ENCODE measurements around the gene BLID.

Gene BLID

DNA sequence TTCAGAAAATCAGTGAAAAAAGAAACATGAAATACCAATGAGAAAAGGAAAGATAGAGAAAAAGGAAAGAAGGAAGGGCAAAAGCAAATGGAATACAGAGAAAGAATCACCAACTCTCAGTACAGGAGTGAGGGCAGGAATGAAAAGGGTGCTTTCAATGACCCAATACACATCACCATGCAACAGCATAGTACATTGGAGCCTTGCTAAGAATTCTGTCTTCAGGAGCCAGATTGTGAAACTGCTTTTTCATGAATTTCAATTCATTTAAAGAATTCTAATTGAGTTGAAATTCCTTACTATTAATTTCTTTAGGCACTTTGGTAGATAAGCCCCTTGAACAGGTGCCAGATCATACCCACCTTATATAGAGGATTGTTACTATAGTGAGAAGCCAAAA, 34.9 kb downstream of the BLID start:
- no peak for DNase-seq (ENCODE audit: low spot score)

DNA sequence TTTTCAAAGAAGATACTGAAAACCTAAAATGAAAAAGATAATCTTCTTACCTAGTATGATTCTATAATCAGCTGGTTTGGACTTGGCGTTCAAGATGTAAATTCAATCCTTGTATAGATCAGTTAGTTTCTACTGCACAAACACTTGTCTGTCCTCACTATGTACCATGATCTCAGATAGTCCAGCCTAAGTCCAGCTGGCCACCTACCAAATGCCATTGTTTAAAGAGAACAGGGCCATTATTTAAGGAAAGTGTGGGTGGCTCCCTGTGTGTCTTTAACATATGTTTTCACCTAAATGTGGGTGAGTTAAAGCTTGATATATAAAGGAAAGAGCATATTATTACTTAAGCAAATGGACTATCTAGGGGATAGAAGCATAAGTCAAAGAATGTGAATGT, 38.6 kb downstream of the BLID start:
- DNase-seq (ENCODE audit: low spot score), result no peak

GRCh38 chr11:122076512-122077120, 39.4 kb downstream of the BLID start:
- DNase-seq (ENCODE audit: low spot score), result no peak

DNA sequence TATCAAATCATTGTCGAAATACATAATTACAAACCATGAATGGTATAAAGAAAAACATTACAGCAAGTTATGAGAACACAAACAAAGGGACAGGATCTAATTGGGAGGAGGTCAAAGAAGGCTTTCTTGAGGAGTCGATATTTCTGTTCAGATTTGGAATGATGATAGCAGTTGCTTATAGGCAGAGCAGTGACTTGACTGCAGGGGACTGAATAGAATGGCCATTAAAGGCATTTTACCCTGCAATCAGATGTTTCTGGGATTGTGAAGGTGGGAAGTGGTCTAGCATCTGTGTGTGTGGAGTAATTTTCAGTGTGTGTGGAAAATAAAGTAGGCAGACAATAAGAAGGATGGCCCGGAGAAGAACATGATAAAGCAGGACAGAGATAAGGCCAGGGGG, 41.0 kb downstream of the BLID start:
- DNase-seq (ENCODE audit: low spot score), result no peak

DNA sequence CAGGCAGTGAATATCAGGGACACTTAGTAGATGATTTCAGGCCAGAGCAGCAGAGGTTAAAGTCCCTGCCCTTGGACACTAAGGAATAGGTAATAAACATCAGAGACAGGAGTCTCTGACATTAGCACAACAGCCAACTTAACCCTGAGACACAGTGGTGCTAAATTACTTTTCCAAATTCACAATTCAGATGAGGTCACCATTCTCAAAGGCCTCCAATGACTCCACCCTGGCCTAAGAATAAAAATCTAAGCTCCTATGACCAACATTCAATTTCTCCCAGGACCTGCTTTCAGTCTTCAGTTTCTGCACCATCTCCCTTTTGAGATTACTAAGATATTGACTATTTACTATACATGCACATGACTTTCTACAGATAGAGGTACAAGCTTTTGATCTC, 42.0 kb downstream of the BLID start:
- DNase-seq (ENCODE audit: low spot score), result no peak

GRCh38 chr11:122071709-122072202, 44.3 kb downstream of the BLID start:
- no peak for DNase-seq (ENCODE audit: low spot score)

DNA sequence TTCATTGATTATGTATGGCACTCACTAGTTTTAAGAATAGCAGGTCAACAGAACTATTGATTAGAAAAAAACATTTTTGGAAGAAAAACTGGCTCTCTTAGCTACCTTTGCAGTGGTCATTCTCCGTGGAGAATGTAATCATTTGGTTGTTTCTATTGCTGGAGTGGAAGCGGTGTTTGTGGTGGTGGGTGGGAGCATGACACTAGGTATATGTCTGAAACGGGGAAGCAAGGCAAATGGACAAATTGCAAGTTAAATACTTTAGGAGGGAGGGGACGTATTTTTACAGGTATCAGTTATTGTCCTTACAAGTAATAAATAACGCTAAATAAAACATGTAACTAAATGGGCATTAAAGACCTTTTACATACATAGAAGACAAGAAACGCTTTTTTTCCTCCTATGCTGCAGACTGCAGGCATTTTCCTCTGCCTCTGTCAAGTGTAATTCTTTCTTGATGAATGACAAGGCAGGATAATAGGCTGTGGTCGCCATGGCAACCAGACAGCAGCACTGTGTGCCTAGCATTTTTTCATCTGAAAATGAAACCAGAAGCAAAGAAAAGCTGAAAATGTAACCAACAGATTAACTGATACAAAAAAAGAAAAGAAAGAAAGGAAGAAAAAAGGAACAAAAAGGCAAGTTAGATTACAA, 46.2 kb downstream of the BLID start:
- DNase-seq (ENCODE audit: low spot score), result peak; percentile 3

DNA sequence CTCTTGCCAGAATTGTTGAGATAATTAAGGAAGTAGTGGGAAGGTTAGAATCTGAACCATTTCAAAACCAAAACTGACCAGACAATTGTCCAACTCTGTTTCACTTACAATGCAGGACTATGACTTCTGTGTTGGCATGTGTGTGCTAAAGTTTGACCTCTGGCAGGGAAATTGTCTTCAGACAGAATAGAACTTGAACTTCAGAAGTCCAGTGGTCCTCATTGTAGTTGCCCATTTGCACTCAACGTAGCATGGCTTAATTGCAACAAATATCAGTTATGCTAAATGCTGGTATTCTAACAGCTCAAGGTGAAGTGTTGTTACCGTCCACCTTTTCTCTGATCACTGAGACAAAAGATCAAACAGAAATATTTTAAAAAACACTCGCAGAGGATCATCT, 47.2 kb downstream of the BLID start:
- DNase-seq (ENCODE audit: low spot score), result no peak

GRCh38 chr11:122068141-122068540, 47.9 kb downstream of the BLID start:
- DNase-seq (ENCODE audit: low spot score), result no peak
